Endothelial cell of umbilical vein (primary cell): Measurements from ENCODE around the gene SV2C. TPM values are rescaled to one million over a fixed set of nuclear protein-coding genes. Genes with fewer than 3 reads are reported as not detected.

Experiments used
- BruUV-seq: library from RNA; stranded (reverse); fragments of 400-500 nt; replicated peaks from 2 replicates; lab custom pipeline; 2021; lab: Mats Ljungman, UMichigan
- CTCF ChIA-PET: fragments of 300-600, 350-600 bp; sonication (Branson Sonifier 250); formaldehyde crosslinking; loops from one replicate; lab custom pipeline; 2021; ENCODE audit warnings: antibody characterized with exemption, inconsistent platforms; lab: Charles Lee
- POLR2A ChIA-PET: fragments of 300-600, 350-600 bp; sonication (Branson Sonifier 250); formaldehyde crosslinking; loops from one replicate; lab custom pipeline; 2021; ENCODE audit warnings: antibody characterized with exemption, inconsistent platforms; lab: Charles Lee
- DNase-seq: peaks from one replicate; pipeline ENCODE4 v3.0.0-alpha.2; 2011; ENCODE audit warnings: low read depth, low spot score
- FAIRE-seq: peaks from 2 replicates; lab custom pipeline; 2011; peaks lifted over from hg19 to GRCh38; lab: Jason Lieb, UNC
- H2AFZ ChIP-seq: 2 replicates; pipeline ENCODE4 v1.6.0; 2012; ENCODE audit warnings: low read depth, low read length, control low read depth, inconsistent platforms
- H3K27ac ChIP-seq: 2 replicates; pipeline ENCODE4 v1.5.1; 2011; ENCODE audit warnings: low read depth, mild to moderate bottlenecking, control low read depth, low read length, moderate library complexity; ENCODE audit not compliant: insufficient read depth
- H3K27me3 ChIP-seq, 2 experiments: 2 replicates each; pipeline versions ENCODE4 v1.6.0 to v1.6.1; 2011; ENCODE audit warnings: low read length in 2 of 2, mixed read lengths in 1 of 2; ENCODE audit not compliant: control insufficient read depth in 2 of 2, insufficient read depth in 2 of 2
- H3K36me3 ChIP-seq, 2 experiments: 2 replicates in 1 of 2; 3 replicates in 1 of 2; pipeline ENCODE4 v1.5.1; 2011; ENCODE audit warnings: low read length in 2 of 2, mild to moderate bottlenecking in 1 of 2, moderate library complexity in 1 of 2; ENCODE audit not compliant: control insufficient read depth in 2 of 2, insufficient read depth in 2 of 2; ENCODE audit errors: extremely low read depth in 1 of 2
- H3K4me1 ChIP-seq: 3 replicates; pipeline ENCODE4 v1.5.1; 2011; ENCODE audit warnings: mild to moderate bottlenecking, low read length; ENCODE audit not compliant: control insufficient read depth, insufficient read depth; ENCODE audit errors: extremely low read depth
- H3K4me2 ChIP-seq: 2 replicates; pipeline ENCODE4 v1.6.1; 2011; ENCODE audit warnings: low read length, control low read depth, mixed read lengths; ENCODE audit not compliant: insufficient read depth
- H3K4me3 ChIP-seq, 3 experiments: fragments of 200-600 bp in 1 of 3; sonication (generic), shearing (Covaris generic) in 1 of 3; replicated peaks in 1 of 3; 2 replicates each; pipeline ENCODE4 v1.5.1; 2011 to 2016; ENCODE audit warnings: control low read depth in 3 of 3, low read length in 3 of 3, mild to moderate bottlenecking in 2 of 3, inconsistent platforms in 1 of 3, low read depth in 1 of 3, moderate library complexity in 1 of 3; ENCODE audit not compliant: insufficient read depth in 1 of 3
- H3K79me2 ChIP-seq: 2 replicates; pipeline ENCODE4 v1.6.0; 2012; ENCODE audit warnings: low read length, inconsistent platforms; ENCODE audit not compliant: control insufficient read depth, insufficient read depth
- H3K9ac ChIP-seq: replicated peaks from 2 replicates; pipeline ENCODE3; 2011; ENCODE audit warnings: low read length, control low read depth; ENCODE audit not compliant: insufficient read depth; ENCODE audit errors: extremely low read depth
- H3K9me1 ChIP-seq: replicated peaks from 3 replicates; pipeline ENCODE4 v1.6.0; 2011; ENCODE audit warnings: mild to moderate bottlenecking, low read length; ENCODE audit not compliant: control insufficient read depth, insufficient read depth; ENCODE audit errors: extremely low read depth
- H3K9me3 ChIP-seq: replicated peaks from 2 replicates; pipeline ENCODE4 v1.5.1; 2012; ENCODE audit warnings: low read length, inconsistent platforms; ENCODE audit not compliant: control insufficient read depth, insufficient read depth
- H4K20me1 ChIP-seq: replicated peaks from 2 replicates; pipeline ENCODE3; 2011; ENCODE audit warnings: mild to moderate bottlenecking, low read length; ENCODE audit not compliant: control insufficient read depth, insufficient read depth; ENCODE audit errors: extremely low read depth
- CTCF ChIP-seq, 2 donors: IDR thresholded peaks; 1 replicate in 1 of 2; 2 replicates in 1 of 2; pipeline ENCODE4 v1.5.1; 2011; ENCODE audit warnings: low read length in 2 of 2, mild to moderate bottlenecking in 2 of 2, moderate library complexity in 2 of 2, control low read depth in 1 of 2, inconsistent platforms in 1 of 2, low read depth in 1 of 2; ENCODE audit not compliant: insufficient read depth in 1 of 2; ENCODE audit errors: extremely low read depth in 1 of 2
- EZH2 ChIP-seq: IDR thresholded peaks from 2 replicates; pipeline ENCODE4 v1.6.1; 2012; ENCODE audit warnings: borderline replicate concordance, low read depth, mild to moderate bottlenecking, moderate library complexity, low read length, inconsistent platforms; ENCODE audit not compliant: severe bottlenecking
- FOS ChIP-seq: IDR thresholded peaks from 2 replicates; pipeline ENCODE4 v1.6.1; 2011; ENCODE audit warnings: mild to moderate bottlenecking, low read length, moderate library complexity, borderline replicate concordance; ENCODE audit not compliant: insufficient read depth
- GATA2 ChIP-seq: IDR thresholded peaks from 2 replicates; pipeline ENCODE4 v1.7.0; 2011; ENCODE audit warnings: low read depth, mild to moderate bottlenecking, moderate library complexity, mixed read lengths, low read length; ENCODE audit not compliant: insufficient read length, insufficient read depth
- JUN ChIP-seq: IDR thresholded peaks from 2 replicates; pipeline ENCODE4 v1.6.1; 2011; ENCODE audit warnings: borderline replicate concordance, low read depth; ENCODE audit not compliant: insufficient read length, insufficient read depth
- MAX ChIP-seq: IDR thresholded peaks from 2 replicates; pipeline ENCODE4 v1.6.1; 2011; ENCODE audit not compliant: insufficient read depth, insufficient read length
- MYC ChIP-seq: IDR thresholded peaks from one replicate; pipeline ENCODE4 v1.6.1; 2011; ENCODE audit warnings: mild to moderate bottlenecking, low read depth, low read length
- POLR2A ChIP-seq: IDR thresholded peaks from 2 replicates; pipeline ENCODE4 v1.6.1; 2012; ENCODE audit warnings: low read depth, mild to moderate bottlenecking, control low read depth, low read length
- POLR2AphosphoS5 ChIP-seq: IDR thresholded peaks from 2 replicates; pipeline ENCODE4 v1.6.1; 2012; ENCODE audit warnings: low read depth, mild to moderate bottlenecking, control low read depth, low read length, moderate library complexity; ENCODE audit not compliant: insufficient read depth
- dilution Hi-C: fragments of 300-500 bp; cut with MboI; formaldehyde crosslinking; loops from one replicate; pipeline ENCODE4 v1.15.0; 2019; ENCODE audit warnings: low sequenced_read_pairs; ENCODE audit not compliant: extremely low pct_ligation_motif_present
- intact Hi-C: fragments of 100-400 bp; cut with micrococcal nuclease; formaldehyde crosslinking; loops from one replicate; pipeline ENCODE4 v1.10.0; 2022
- polyA plus RNA-seq, 4 experiments: library from polyadenylated mRNA; depleted of rRNA in 3 of 4; stranded (reverse) in 3 of 4; unstranded in 1 of 4; fragments of >200 nt; gene quantifications; 2 replicates each; pipeline versions ENCODE4 v1.2.1 to v1.2.3, GENCODE V29; 2011 to 2012; ENCODE audit warnings: missing spikeins in 1 of 4
- total RNA-seq: library from RNA; stranded (reverse); gene quantifications from 2 replicates; pipeline ENCODE4 v1.2.3, GENCODE V29; 2021

Gene SV2C
- total and polyA plus RNA-seq, 2 donors (not counting 3 experiments of a cell fraction or from before 2014, with no cell fraction given) = not detected

GRCh38 chr5:76152161-76152560 lies 69.0 kb downstream of the SV2C start:
- H3K4me3 ChIP-seq = no peak overlapping the region
- no peaks in the 10 kb centered on the region for H3K36me3 ChIP-seq
- no peak overlapping the region for H3K9ac ChIP-seq
- CTCF ChIA-PET = interaction anchor here (3.0 kb wide), 1 partner anchor 23 kb away, joined by 11 read pairs; no protein-coding TSS in a partner anchor
- intact Hi-C loops (loop anchor here (1.0 kb wide), 1 partner anchor 38 kb away; no protein-coding TSS in a partner anchor), dilution Hi-C loops (no loop called here)
- peak overlapping the region; percentile 11 for H3K27ac ChIP-seq
- H3K4me1 ChIP-seq = peaks cover 17% of the 10 kb centered on the region
- H3K27me3 ChIP-seq = peaks cover 5 to 6% of the 10 kb centered on the region in 2 experiments
- POLR2A ChIA-PET = no interaction called here
- H3K9me3 ChIP-seq = no peaks in the 10 kb centered on the region
- DNase-seq (peak; percentile 58), FAIRE-seq (peak; percentile 38)
- no TSS peak for BruUV-seq
- H3K79me2 ChIP-seq = no peaks in the 10 kb centered on the region
- TF ChIP-seq JUN = peak; percentile 72
- TF ChIP-seq POLR2A = no peak
- H3K9me1 ChIP-seq = no peaks in the 10 kb centered on the region
- H4K20me1 ChIP-seq = no peaks in the 10 kb centered on the region
- peak overlapping the region; percentile 38 for H3K4me2 ChIP-seq
- peak overlapping the region; percentile 2 for H2AFZ ChIP-seq

GRCh38 chr5:76152700-76153099 lies 69.5 kb downstream of the SV2C start:
- ChIA-PET POLR2A (no interaction called here), CTCF (interaction anchor here (3.0 kb wide), 1 partner anchor 22 kb away, joined by 11 read pairs; no protein-coding TSS in a partner anchor)
- Histone ChIP-seq H3K27ac (no peak overlapping the region), H3K9me3 (no peaks in the 10 kb centered on the region), H3K4me3 (no peak overlapping the region), H3K79me2 (no peaks in the 10 kb centered on the region), H3K4me2 (no peak overlapping the region), H3K4me1 (peaks cover 17% of the 10 kb centered on the region), H2AFZ (no peak overlapping the region), H3K27me3 (peaks cover 5 to 6% of the 10 kb centered on the region in 2 experiments), H3K9me1 (no peaks in the 10 kb centered on the region), H3K9ac (no peak overlapping the region), H4K20me1 (no peaks in the 10 kb centered on the region), H3K36me3 (no peaks in the 10 kb centered on the region)
- dilution Hi-C loops = no loop called here
- DNase-seq = no peak
- TF ChIP-seq EZH2 (no peak), MYC (no peak), FOS (no peak), POLR2AphosphoS5 (no peak), POLR2A (no peak), CTCF (IDR thresholded peaks at IDR 0.05; ENCODE audit: extremely low read depth in 1 of 2, insufficient read depth in 1 of 2, low read depth in 1 of 2, low read length in 2 of 2) (no peak), MAX (no peak), JUN (no peak), GATA2 (no peak)
- intact Hi-C loops = loop anchor here (1.0 kb wide), 1 partner anchor 38 kb away; no protein-coding TSS in a partner anchor
- FAIRE-seq = no peak
- no TSS peak for BruUV-seq
